PC-3 (cell line): ENCODE results near the gene MAML2.

ENCODE experiments used
- EZH2 ChIP-seq: fragments of 300-600 bp; sonication (generic); IDR thresholded peaks from one replicate; pipeline ENCODE4 v1.6.1; 2017; ENCODE audit warnings: antibody characterized with exemption, mild to moderate bottlenecking, low read length; ENCODE audit not compliant: unreplicated experiment
- EZH2phosphoT487 ChIP-seq: fragments of 300-600 bp; sonication (generic); IDR thresholded peaks from 2 replicates; pipeline ENCODE4 v1.6.1; 2018; ENCODE audit warnings: mild to moderate bottlenecking, antibody characterized with exemption, low read length, borderline replicate concordance
- TF ChIP-seq, protein P1 (sequence below): fragments of 300-600 bp; sonication (generic); conservative IDR thresholded peaks from 2 replicates; pipeline ENCODE4 v1.5.1; 2017; ENCODE audit warnings: antibody characterized with exemption, low read depth, mild to moderate bottlenecking, low read length

GRCh38 chr11:96328395-96329010 lies 14.5 kb downstream of the MAML2 start:
- TF ChIP-seq, protein P1, sequence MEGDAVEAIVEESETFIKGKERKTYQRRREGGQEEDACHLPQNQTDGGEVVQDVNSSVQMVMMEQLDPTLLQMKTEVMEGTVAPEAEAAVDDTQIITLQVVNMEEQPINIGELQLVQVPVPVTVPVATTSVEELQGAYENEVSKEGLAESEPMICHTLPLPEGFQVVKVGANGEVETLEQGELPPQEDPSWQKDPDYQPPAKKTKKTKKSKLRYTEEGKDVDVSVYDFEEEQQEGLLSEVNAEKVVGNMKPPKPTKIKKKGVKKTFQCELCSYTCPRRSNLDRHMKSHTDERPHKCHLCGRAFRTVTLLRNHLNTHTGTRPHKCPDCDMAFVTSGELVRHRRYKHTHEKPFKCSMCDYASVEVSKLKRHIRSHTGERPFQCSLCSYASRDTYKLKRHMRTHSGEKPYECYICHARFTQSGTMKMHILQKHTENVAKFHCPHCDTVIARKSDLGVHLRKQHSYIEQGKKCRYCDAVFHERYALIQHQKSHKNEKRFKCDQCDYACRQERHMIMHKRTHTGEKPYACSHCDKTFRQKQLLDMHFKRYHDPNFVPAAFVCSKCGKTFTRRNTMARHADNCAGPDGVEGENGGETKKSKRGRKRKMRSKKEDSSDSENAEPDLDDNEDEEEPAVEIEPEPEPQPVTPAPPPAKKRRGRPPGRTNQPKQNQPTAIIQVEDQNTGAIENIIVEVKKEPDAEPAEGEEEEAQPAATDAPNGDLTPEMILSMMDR: no peak
- TF ChIP-seq EZH2 (no peak), EZH2phosphoT487 (no peak)
